Activated CD4-positive, alpha-beta T cell treated with anti-CD3 and anti-CD28 coated beads for 36 hours (primary cell): ENCODE results near the gene INHBE. TPM values are rescaled to one million over a fixed set of nuclear protein-coding genes. Genes with fewer than 3 reads are reported as not detected.

ENCODE experiments used
- ATAC-seq: fragments of 200-7000 bp; cut with Tn5 transposase; one replicate; pipeline ENCODE4 v1.10.0; 2021; ENCODE audit warnings: mild to moderate bottlenecking, moderate library complexity
- CTCF ChIA-PET: fragments of 350-600 bp; sonication (Branson Sonifier 250); formaldehyde crosslinking; loops from one replicate; lab custom pipeline; 2021; ENCODE audit warnings: antibody characterized with exemption; lab: Charles Lee
- POLR2A ChIA-PET: fragments of 350-600 bp; sonication (Branson Sonifier 250); formaldehyde crosslinking; loops from one replicate; lab custom pipeline; 2021; ENCODE audit warnings: antibody characterized with exemption, inconsistent platforms; lab: Charles Lee
- DNase-seq: peaks from one replicate; pipeline ENCODE4 v3.0.0-alpha.2; 2020
- H3K27ac Mint-ChIP-seq: one replicate; pipeline ENCODE4 v1.8.0; 2021; ENCODE audit warnings: mixed read lengths
- H3K27me3 Mint-ChIP-seq: one replicate; pipeline ENCODE4 v1.8.0; 2021; ENCODE audit warnings: mixed read lengths
- H3K36me3 Mint-ChIP-seq: one replicate; pipeline ENCODE4 v1.8.0; 2021; ENCODE audit warnings: low read depth, mixed read lengths
- H3K4me1 Mint-ChIP-seq: one replicate; pipeline ENCODE4 v1.8.0; 2021; ENCODE audit warnings: mixed read lengths
- H3K4me3 Mint-ChIP-seq: one replicate; pipeline ENCODE4 v1.8.0; 2021; ENCODE audit warnings: mild to moderate bottlenecking, moderate library complexity, mixed read lengths
- H3K9me3 Mint-ChIP-seq: one replicate; pipeline ENCODE4 v1.8.0; 2021; ENCODE audit warnings: low read depth, mixed read lengths
- intact Hi-C, 2 experiments: fragments of 100-400 bp; cut with DNase I in 1 of 2; cut with micrococcal nuclease in 1 of 2; formaldehyde crosslinking; loops; one replicate each; pipeline versions ENCODE4 v1.14.2 to v1.15.1; 2022 to 2024; cut with DNase I, micrococcal nuclease
- total RNA-seq, 2 experiments: library from RNA; stranded (reverse); gene quantifications; one replicate each; pipeline ENCODE4 v1.2.3, GENCODE V29; 2021

The INHBE gene
- total RNA-seq, 2 experiments from 2014 or later = 1.2 to 1.5 TPM

GRCh38 chr12:57429473-57430111, 25.5 kb upstream of the INHBE start:
- Mint-ChIP-seq H3K27ac (peak overlapping the region; percentile 100), H3K36me3 (peaks cover 8% of the 10 kb centered on the region), H3K4me1 (peaks cover 31% of the 10 kb centered on the region), H3K4me3 (peak overlapping the region; percentile 89), H3K9me3 (no peaks in the 10 kb centered on the region), H3K27me3 (no peaks in the 10 kb centered on the region)
- CTCF ChIA-PET = interaction anchor here (0.6 to 1.8 kb wide), 10 partner anchors 19 to 741 kb away, joined by 3 to 13 read pairs (median 4); partner anchors contain the start of genes GLI1, INHBE and PTGES3
- POLR2A ChIA-PET = interaction anchor here (0.6 to 1.0 kb wide), 3 partner anchors 19 to 741 kb away, joined by 3 to 4 read pairs (median 4); partner anchors contain the start of gene PTGES3
- DNase-seq = no peak
- intact Hi-C loops = loop anchor here (2.0 to 5.0 kb wide), 4 partner anchors 29 to 367 kb away; partner anchors contain the start of genes GLI1 (in 1 of the 2) and NAB2 (in 1 of the 2)
- ATAC-seq = no peak

- H3K27ac Mint-ChIP-seq = peak overlapping the region; percentile 100
- H3K9me3 Mint-ChIP-seq = no peaks in the 10 kb centered on the region
- peaks cover 33% of the 10 kb centered on the region for H3K4me1 Mint-ChIP-seq
- ChIA-PET POLR2A (interaction anchor here (0.6 to 1.0 kb wide), 3 partner anchors 19 to 742 kb away, joined by 3 to 4 read pairs (median 4); partner anchors contain the start of gene PTGES3), CTCF (interaction anchor here (0.6 to 1.8 kb wide), 8 partner anchors 20 to 742 kb away, joined by 3 to 13 read pairs (median 5); partner anchors contain the start of genes GLI1, INHBE and PTGES3)
- H3K36me3 Mint-ChIP-seq = peaks cover 8% of the 10 kb centered on the region
- H3K27me3 Mint-ChIP-seq = no peaks in the 10 kb centered on the region
- DNase-seq (peak; percentile 67), ATAC-seq (peak; percentile 67)
- intact Hi-C loops = loop anchor here (2.0 to 5.0 kb wide), 4 partner anchors 28 to 368 kb away; partner anchors contain the start of genes GLI1 (in 1 of the 2) and NAB2 (in 1 of the 2)
- H3K4me3 Mint-ChIP-seq = peak overlapping the region; percentile 89
Measured at GRCh38 chr12:57430112-57430930, 24.8 kb upstream of the INHBE start.

GRCh38 chr12:57430931-57431566, 24.1 kb upstream of the INHBE start, which contains the start of gene R3HDM2:
Gene R3HDM2 (minus strand): TSS chr12:57431043. CDS start chr12:57310428, 120,615 bp downstream.
- DNase-seq (peak; percentile 97), ATAC-seq (peak; percentile 95)
- Mint-ChIP-seq H3K36me3 (peaks cover 8% of the 10 kb centered on the region), H3K4me3 (peak within 1 kb of the TSS; percentile 89), H3K27ac (peak within 1 kb of the TSS; percentile 100), H3K4me1 (peaks cover 35% of the 10 kb centered on the region), H3K9me3 (no peaks in the 10 kb centered on the region), H3K27me3 (no peaks in the 10 kb centered on the region)
- intact Hi-C loops = loop anchor here (1.0 to 5.0 kb wide), 8 partner anchors 28 to 369 kb away; partner anchors contain the start of genes GLI1 (in 2 of the 2), MBD6 (in 1 of the 2) and NAB2 (in 1 of the 2)
- ChIA-PET POLR2A (no interaction called here), CTCF (interaction anchor here (2.6 to 4.1 kb wide), 2 partner anchors 21 to 27 kb away, joined by 8 to 23 read pairs; partner anchors contain the start of gene GLI1)

- H3K4me3 Mint-ChIP-seq = peak overlapping the region; percentile 89
- peaks cover 31% of the 10 kb centered on the region for H3K4me1 Mint-ChIP-seq
- no peaks in the 10 kb centered on the region for H3K27me3 Mint-ChIP-seq
- H3K27ac Mint-ChIP-seq = peak overlapping the region; percentile 97
- ATAC-seq = no peak
- H3K9me3 Mint-ChIP-seq = no peaks in the 10 kb centered on the region
- intact Hi-C loops = loop anchor here (1.0 to 5.0 kb wide), 8 partner anchors 27 to 369 kb away; partner anchors contain the start of genes GLI1 (in 2 of the 2), MBD6 (in 1 of the 2) and NAB2 (in 1 of the 2)
- DNase-seq = no peak
- peaks cover 8% of the 10 kb centered on the region for H3K36me3 Mint-ChIP-seq
- ChIA-PET POLR2A (no interaction called here), CTCF (interaction anchor here (0.6 to 4.1 kb wide), 6 partner anchors 11 to 194 kb away, joined by 3 to 23 read pairs (median 6); partner anchors contain the start of genes GLI1 and INHBE)
Measured at GRCh38 chr12:57431654-57432188, 23.4 kb upstream of the INHBE start.

GRCh38 chr12:57433370-57433769, 21.7 kb upstream of the INHBE start:
- intact Hi-C loops = loop anchor here in 1 of 2 experiments (5.0 kb wide), 2 partner anchors 346 to 371 kb away; partner anchors contain the start of gene NAB2
- Mint-ChIP-seq H3K27ac (no peak overlapping the region), H3K36me3 (peaks cover 8% of the 10 kb centered on the region), H3K27me3 (no peaks in the 10 kb centered on the region), H3K9me3 (no peaks in the 10 kb centered on the region), H3K4me1 (peaks cover 24% of the 10 kb centered on the region), H3K4me3 (no peak overlapping the region)
- POLR2A ChIA-PET = no interaction called here
- CTCF ChIA-PET = interaction anchor here (0.8 to 4.1 kb wide), 6 partner anchors 19 to 324 kb away, joined by 3 to 23 read pairs (median 6); partner anchors contain the start of genes GLI1 and INHBE
- ATAC-seq (no peak), DNase-seq (no peak)

GRCh38 chr12:57434517-57435223, 20.4 kb upstream of the INHBE start, which contains the start of gene INHBC:
Gene INHBC (plus strand): TSS chr12:57434784. CDS start chr12:57434887, 103 bp downstream.
- ChIA-PET POLR2A (no interaction called here), CTCF (interaction anchor here (0.6 to 4.1 kb wide), 3 partner anchors 18 to 110 kb away, joined by 3 to 23 read pairs (median 6); partner anchors contain the start of gene GLI1)
- H3K4me1 Mint-ChIP-seq = peaks cover 17% of the 10 kb centered on the region
- peaks cover 3% of the 10 kb centered on the region for H3K36me3 Mint-ChIP-seq
- ATAC-seq = no peak
- no peak for DNase-seq
- no peak within 1 kb of the TSS for H3K4me3 Mint-ChIP-seq
- H3K9me3 Mint-ChIP-seq = no peaks in the 10 kb centered on the region
- intact Hi-C loops = loop anchor here in 1 of 2 experiments (5.0 kb wide), 2 partner anchors 347 to 372 kb away; partner anchors contain the start of gene NAB2
- no peaks in the 10 kb centered on the region for H3K27me3 Mint-ChIP-seq
- H3K27ac Mint-ChIP-seq = no peak within 1 kb of the TSS

GRCh38 chr12:57435293-57435692, 19.8 kb upstream of the INHBE start:
- Mint-ChIP-seq H3K4me3 (no peak overlapping the region), H3K27me3 (no peaks in the 10 kb centered on the region), H3K9me3 (no peaks in the 10 kb centered on the region), H3K4me1 (peaks cover 14% of the 10 kb centered on the region), H3K27ac (no peak overlapping the region), H3K36me3 (no peaks in the 10 kb centered on the region)
- intact Hi-C loops = no loop called here
- POLR2A ChIA-PET = no interaction called here
- CTCF ChIA-PET = interaction anchor here (1.0 to 4.1 kb wide), 3 partner anchors 17 to 24 kb away, joined by 5 to 23 read pairs (median 6); partner anchors contain the start of gene GLI1
- DNase-seq (no peak), ATAC-seq (no peak)

GRCh38 chr12:57438400-57438799, 16.7 kb upstream of the INHBE start:
- POLR2A ChIA-PET = no interaction called here
- H3K27me3 Mint-ChIP-seq = peaks cover 4% of the 10 kb centered on the region
- H3K9me3 Mint-ChIP-seq = peaks cover 5% of the 10 kb centered on the region
- ATAC-seq (no peak), DNase-seq (no peak)
- CTCF ChIA-PET = interaction anchor here (1.2 kb wide), 2 partner anchors 14 to 16 kb away, joined by 3 to 4 read pairs; partner anchors contain the start of gene INHBE
- H3K4me3 Mint-ChIP-seq = no peak overlapping the region
- intact Hi-C loops = no loop called here
- peaks cover 1% of the 10 kb centered on the region for H3K36me3 Mint-ChIP-seq
- no peak overlapping the region for H3K27ac Mint-ChIP-seq
- H3K4me1 Mint-ChIP-seq = peaks cover 4% of the 10 kb centered on the region

GRCh38 chr12:57439762-57440266, 15.3 kb upstream of the INHBE start:
- intact Hi-C loops = no loop called here
- POLR2A ChIA-PET = no interaction called here
- Mint-ChIP-seq H3K27ac (no peak overlapping the region), H3K36me3 (peaks cover 1% of the 10 kb centered on the region), H3K27me3 (peaks cover 4% of the 10 kb centered on the region), H3K9me3 (peaks cover 5% of the 10 kb centered on the region), H3K4me3 (no peak overlapping the region), H3K4me1 (peaks cover 4% of the 10 kb centered on the region)
- CTCF ChIA-PET = interaction anchor here (0.6 to 1.3 kb wide), 2 partner anchors 12 to 271 kb away, joined by 3 to 5 read pairs; no protein-coding TSS in a partner anchor
- ATAC-seq (no peak), DNase-seq (no peak)
